Mesenchymal stem cell (in vitro differentiated cells and primary cell): ENCODE measurements around the gene HMX3.
A peak's percentile ranks its signal among the peaks of the same experiment; 100 is the strongest.

Experiments used
- DNase-seq: peaks from one replicate; pipeline ENCODE4 v3.0.0-alpha.2; 2013
- H2AFZ ChIP-seq: one replicate; pipeline ENCODE4 v1.6.1; 2013; ENCODE audit warnings: low read depth, mild to moderate bottlenecking, control low read depth, inconsistent platforms, low read length, moderate library complexity
- H2AK5ac ChIP-seq: 2 replicates; pipeline ENCODE4 v1.6.1; 2013; ENCODE audit warnings: low read length, moderate library complexity, mild to moderate bottlenecking, inconsistent platforms; ENCODE audit not compliant: severe bottlenecking
- H2BK120ac ChIP-seq: one replicate; pipeline ENCODE4 v1.6.1; 2013; ENCODE audit warnings: low read depth, mild to moderate bottlenecking, inconsistent platforms, low read length, moderate library complexity
- H2BK12ac ChIP-seq, 2 experiments: one replicate each; pipeline ENCODE4 v1.6.1; 2013; ENCODE audit warnings: inconsistent platforms in 2 of 2, low read length in 2 of 2, mild to moderate bottlenecking in 2 of 2, moderate library complexity in 2 of 2, control low read depth in 1 of 2
- H2BK15ac ChIP-seq: one replicate; pipeline ENCODE4 v1.6.1; 2013; ENCODE audit warnings: mild to moderate bottlenecking, low read depth, inconsistent platforms; ENCODE audit not compliant: poor library complexity, severe bottlenecking
- H2BK5ac ChIP-seq: 2 replicates; pipeline ENCODE4 v1.6.1; 2013; ENCODE audit warnings: low read depth, mild to moderate bottlenecking, low read length, control low read depth, inconsistent platforms; ENCODE audit not compliant: poor library complexity, severe bottlenecking
- H3K14ac ChIP-seq, 2 experiments: one replicate each; pipeline ENCODE4 v1.6.1; 2013; ENCODE audit warnings: inconsistent platforms in 2 of 2, low read length in 2 of 2, control low read depth in 1 of 2, mild to moderate bottlenecking in 1 of 2, moderate library complexity in 1 of 2
- H3K18ac ChIP-seq, 2 experiments: one replicate each; pipeline ENCODE4 v1.6.1; 2013; ENCODE audit warnings: inconsistent platforms in 2 of 2, low read length in 2 of 2, control low read depth in 1 of 2, low read depth in 1 of 2, mild to moderate bottlenecking in 1 of 2
- H3K23ac ChIP-seq, 2 experiments: one replicate each; pipeline ENCODE4 v1.6.1; 2013; ENCODE audit warnings: inconsistent platforms in 2 of 2, low read length in 2 of 2, mild to moderate bottlenecking in 2 of 2, moderate library complexity in 2 of 2, control low read depth in 1 of 2
- H3K27ac ChIP-seq: 2 replicates; pipeline ENCODE4 v1.5.1; 2013; ENCODE audit warnings: mild to moderate bottlenecking, moderate library complexity, low read length, control low read depth, inconsistent platforms; ENCODE audit not compliant: poor library complexity, severe bottlenecking
- H3K27me3 ChIP-seq, 2 experiments: 2 replicates each; pipeline versions ENCODE4 v1.6.1 to v1.7.0; 2013; ENCODE audit warnings: low read length in 2 of 2, mild to moderate bottlenecking in 2 of 2, moderate library complexity in 2 of 2, control low read depth in 1 of 2, inconsistent platforms in 1 of 2; ENCODE audit not compliant: control insufficient read depth in 1 of 2, insufficient read depth in 1 of 2
- H3K36me3 ChIP-seq, 2 experiments: 2 replicates each; pipeline versions ENCODE4 v1.6.1 to v1.7.0; 2013; ENCODE audit warnings: low read length in 2 of 2, control low read depth in 1 of 2, inconsistent platforms in 1 of 2, low read depth in 1 of 2, mild to moderate bottlenecking in 1 of 2; ENCODE audit not compliant: insufficient read depth in 2 of 2, control insufficient read depth in 1 of 2
- H3K4ac ChIP-seq, 2 experiments: one replicate each; pipeline ENCODE4 v1.6.1; 2013; ENCODE audit warnings: inconsistent platforms in 2 of 2, low read length in 2 of 2, mild to moderate bottlenecking in 2 of 2, moderate library complexity in 2 of 2, control low read depth in 1 of 2, low read depth in 1 of 2
- H3K4me1 ChIP-seq: 2 replicates; pipeline ENCODE4 v1.6.1; 2013; ENCODE audit warnings: low read depth, low read length, control low read depth; ENCODE audit not compliant: control insufficient read depth, insufficient read depth
- H3K4me2 ChIP-seq: 2 replicates; pipeline ENCODE4 v1.6.1; 2013; ENCODE audit warnings: low read length, mild to moderate bottlenecking, inconsistent platforms; ENCODE audit not compliant: poor library complexity, severe bottlenecking
- H3K4me3 ChIP-seq, 2 experiments: 2 replicates each; pipeline versions ENCODE4 v1.5.1 to v1.7.0; 2013; ENCODE audit warnings: low read length in 2 of 2, mild to moderate bottlenecking in 2 of 2, control low read depth in 1 of 2, low read depth in 1 of 2; ENCODE audit not compliant: insufficient read depth in 1 of 2
- H3K79me1 ChIP-seq: replicated peaks from 2 replicates; pipeline ENCODE4 v1.6.1; 2013; ENCODE audit warnings: mild to moderate bottlenecking, control low read depth, low read length, inconsistent platforms; ENCODE audit not compliant: poor library complexity, severe bottlenecking
- H3K9ac ChIP-seq: 2 replicates; pipeline ENCODE4 v1.7.0; 2013; ENCODE audit warnings: mild to moderate bottlenecking, low read length, moderate library complexity
- H3K9me3 ChIP-seq: 2 replicates; pipeline ENCODE4 v1.7.0; 2013; ENCODE audit warnings: mild to moderate bottlenecking, low read length; ENCODE audit not compliant: control insufficient read depth
- H4K8ac ChIP-seq: one replicate; pipeline ENCODE4 v1.6.1; 2013; ENCODE audit warnings: inconsistent platforms, mild to moderate bottlenecking, low read length, moderate library complexity
- H4K91ac ChIP-seq: one replicate; pipeline ENCODE4 v1.6.1; 2013; ENCODE audit warnings: mild to moderate bottlenecking, low read length, inconsistent platforms
- WGBS: methylation state at CpG from one replicate; pipeline ENCODE4 v1.1.7; 2013; ENCODE audit warnings: mixed read lengths; 5-methylcytosine and 5-hydroxymethylcytosine counted together

The HMX3 gene

GRCh38 chr10:123129618-123130271 is 6.0 kb upstream of the HMX3 start:
- no peak overlapping the region for H3K9ac ChIP-seq
- no peaks in the 10 kb centered on the region for H3K36me3 ChIP-seq
- DNase-seq = no peak
- H2BK15ac ChIP-seq = no peak overlapping the region
- no peak overlapping the region for H3K4me3 ChIP-seq
- no peak overlapping the region for H2BK12ac ChIP-seq
- H3K27me3 ChIP-seq = peaks cover 80 to 88% of the 10 kb centered on the region in 2 experiments
- H2AK5ac ChIP-seq = no peak overlapping the region
- H2AFZ ChIP-seq = no peak overlapping the region
- H3K27ac ChIP-seq = no peak overlapping the region
- H2BK5ac ChIP-seq = no peak overlapping the region
- no peak overlapping the region for H4K8ac ChIP-seq
- no peak overlapping the region for H3K4ac ChIP-seq
- H2BK120ac ChIP-seq = no peak overlapping the region
- peaks cover 5% of the 10 kb centered on the region for H3K9me3 ChIP-seq
- 46% methylated on average over 1 of the region's 4 CpGs for WGBS
- H3K23ac ChIP-seq = no peak overlapping the region
- no peak overlapping the region for H3K14ac ChIP-seq
- H4K91ac ChIP-seq = no peak overlapping the region
- H3K4me2 ChIP-seq = no peak overlapping the region
- peaks cover 12% of the 10 kb centered on the region for H3K4me1 ChIP-seq
- H3K18ac ChIP-seq = no peak overlapping the region
- H3K79me1 ChIP-seq = no peaks in the 10 kb centered on the region

DNA sequence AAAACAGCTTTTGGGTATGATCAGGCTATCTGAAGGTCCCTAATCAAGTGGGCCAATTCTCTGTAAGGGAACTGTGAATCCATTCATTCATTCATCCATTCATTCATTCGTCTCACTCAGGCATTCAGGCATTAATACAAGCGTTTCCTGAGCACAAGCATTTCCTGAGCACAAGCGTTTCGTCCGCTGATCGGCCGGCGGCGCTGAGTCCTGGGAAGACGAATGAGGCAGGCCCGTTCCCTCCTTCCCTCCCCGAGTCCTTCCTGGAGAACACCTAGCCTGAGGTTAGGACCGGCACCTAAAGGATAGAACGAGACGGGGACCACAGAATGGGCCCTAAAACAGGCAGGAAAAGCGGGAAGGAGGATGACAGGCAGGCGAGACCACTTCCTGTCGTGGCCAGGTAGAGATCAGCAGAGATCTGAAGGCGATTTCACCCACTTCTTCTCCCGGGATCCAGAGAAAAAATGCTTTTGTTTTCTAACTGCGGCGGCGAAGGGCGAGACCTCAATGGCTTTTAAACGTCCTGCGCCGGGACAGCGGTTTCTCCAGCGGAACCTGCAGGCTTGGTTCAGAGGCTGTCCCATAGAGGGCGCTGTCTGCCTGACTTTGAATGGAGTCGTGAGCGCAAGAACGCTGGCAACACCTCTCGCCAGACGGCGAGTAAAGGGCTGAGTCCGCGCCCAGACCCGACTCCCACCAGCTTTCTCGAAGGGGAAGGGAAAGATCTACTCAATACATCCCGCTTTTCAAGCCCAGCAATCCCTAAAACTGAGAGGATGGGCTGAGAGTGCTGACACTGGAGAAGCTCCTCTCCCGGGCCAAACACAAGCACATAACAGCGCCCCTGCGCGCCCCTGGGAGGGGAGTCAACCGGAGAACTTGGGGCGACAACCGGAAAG is 2.9 kb upstream of the HMX3 start:
- no peak overlapping the region for H4K91ac ChIP-seq
- peak; percentile 76 for DNase-seq
- H3K4me1 ChIP-seq = peaks cover 39% of the 10 kb centered on the region
- no peak overlapping the region for H3K14ac ChIP-seq
- H2BK15ac ChIP-seq = no peak overlapping the region
- no peak overlapping the region for H3K18ac ChIP-seq
- peak overlapping the region; percentile 28 to 72 for H3K4me3 ChIP-seq
- H3K27ac ChIP-seq = no peak overlapping the region
- no peaks in the 10 kb centered on the region for H3K36me3 ChIP-seq
- 2% methylated on average over 44 of the region's 48 CpGs for WGBS
- no peak overlapping the region for H3K4ac ChIP-seq
- H2BK120ac ChIP-seq = no peak overlapping the region
- H2AFZ ChIP-seq = peak overlapping the region; percentile 1
- H2BK5ac ChIP-seq = no peak overlapping the region
- H3K79me1 ChIP-seq = no peaks in the 10 kb centered on the region
- H3K23ac ChIP-seq = no peak overlapping the region
- peak overlapping the region; percentile 52 for H3K9ac ChIP-seq
- no peak overlapping the region for H2AK5ac ChIP-seq
- H4K8ac ChIP-seq = no peak overlapping the region
- H3K9me3 ChIP-seq = peaks cover 5% of the 10 kb centered on the region
- H3K4me2 ChIP-seq = peak overlapping the region; percentile 81
- no peak overlapping the region for H2BK12ac ChIP-seq
- H3K27me3 ChIP-seq = peaks cover 85 to 92% of the 10 kb centered on the region in 2 experiments

- peaks cover 85 to 92% of the 10 kb centered on the region in 2 experiments for H3K27me3 ChIP-seq
- H3K4me3 ChIP-seq = peak overlapping the region in 1 of 2 experiments; percentile 72
- peaks cover 39% of the 10 kb centered on the region for H3K4me1 ChIP-seq
- no peak overlapping the region for H3K4ac ChIP-seq
- H3K9ac ChIP-seq = no peak overlapping the region
- H3K36me3 ChIP-seq = no peaks in the 10 kb centered on the region
- no peak overlapping the region for H2BK15ac ChIP-seq
- H3K79me1 ChIP-seq = no peaks in the 10 kb centered on the region
- no peak overlapping the region for H2AK5ac ChIP-seq
- H3K4me2 ChIP-seq = no peak overlapping the region
- DNase-seq = no peak
- no peak overlapping the region for H2BK12ac ChIP-seq
- no peak overlapping the region for H3K23ac ChIP-seq
- no peak overlapping the region for H3K18ac ChIP-seq
- H2BK5ac ChIP-seq = no peak overlapping the region
- no peak overlapping the region for H3K14ac ChIP-seq
- H3K9me3 ChIP-seq = no peaks in the 10 kb centered on the region
- H4K8ac ChIP-seq = no peak overlapping the region
- WGBS = 2% methylated on average over 40 of the region's 40 CpGs
- H2AFZ ChIP-seq = no peak overlapping the region
- no peak overlapping the region for H4K91ac ChIP-seq
- no peak overlapping the region for H2BK120ac ChIP-seq
- H3K27ac ChIP-seq = no peak overlapping the region
These were observed 2.0 kb upstream of the HMX3 start for GRCh38 chr10:123133541-123134342.
